Chondrocyte (in vitro differentiated cells): ENCODE results near the gene KLHL8. TPM values are rescaled to one million over a fixed set of nuclear protein-coding genes. Genes with fewer than 3 reads are reported as not detected.

Experiments
- DNase-seq: peaks from one replicate; pipeline ENCODE4 v3.0.0; 2021; ENCODE audit warnings: mixed read lengths, low spot score
- H3K27ac Mint-ChIP-seq: one replicate; pipeline ENCODE4 v1.8.0; 2021; ENCODE audit warnings: mild to moderate bottlenecking, moderate library complexity, mixed read lengths; ENCODE audit not compliant: unreplicated experiment
- H3K27me3 Mint-ChIP-seq: 2 replicates; pipeline ENCODE4 v1.8.0; 2021; ENCODE audit warnings: low read depth, mixed read lengths
- H3K36me3 Mint-ChIP-seq: 2 replicates; pipeline ENCODE4 v1.8.0; 2021; ENCODE audit warnings: low read depth, mixed read lengths
- H3K4me1 Mint-ChIP-seq: 2 replicates; pipeline ENCODE4 v1.8.0; 2021; ENCODE audit warnings: low read depth, mild to moderate bottlenecking, mixed read lengths
- H3K4me3 Mint-ChIP-seq: one replicate; pipeline ENCODE4 v1.8.0; 2021; ENCODE audit warnings: mild to moderate bottlenecking, moderate library complexity, mixed read lengths; ENCODE audit not compliant: unreplicated experiment
- H3K9me3 Mint-ChIP-seq: 2 replicates; pipeline ENCODE4 v1.8.0; 2021; ENCODE audit warnings: low read depth, mixed read lengths
- total RNA-seq: library from RNA; stranded (reverse); gene quantifications from 3 replicates; pipeline ENCODE4 v1.2.1, GENCODE V29; 2021
- TF ChIP-seq, protein P1 (sequence below): fragments of 200-600 bp; sonication (generic); IDR thresholded peaks from 2 replicates; pipeline ENCODE4 v1.5.0; 2021; ENCODE audit warnings: antibody characterized with exemption, mild to moderate bottlenecking, moderate library complexity

The KLHL8 gene
- total RNA-seq, 1 donor from 2014 or later: 9.1 TPM

DNA sequence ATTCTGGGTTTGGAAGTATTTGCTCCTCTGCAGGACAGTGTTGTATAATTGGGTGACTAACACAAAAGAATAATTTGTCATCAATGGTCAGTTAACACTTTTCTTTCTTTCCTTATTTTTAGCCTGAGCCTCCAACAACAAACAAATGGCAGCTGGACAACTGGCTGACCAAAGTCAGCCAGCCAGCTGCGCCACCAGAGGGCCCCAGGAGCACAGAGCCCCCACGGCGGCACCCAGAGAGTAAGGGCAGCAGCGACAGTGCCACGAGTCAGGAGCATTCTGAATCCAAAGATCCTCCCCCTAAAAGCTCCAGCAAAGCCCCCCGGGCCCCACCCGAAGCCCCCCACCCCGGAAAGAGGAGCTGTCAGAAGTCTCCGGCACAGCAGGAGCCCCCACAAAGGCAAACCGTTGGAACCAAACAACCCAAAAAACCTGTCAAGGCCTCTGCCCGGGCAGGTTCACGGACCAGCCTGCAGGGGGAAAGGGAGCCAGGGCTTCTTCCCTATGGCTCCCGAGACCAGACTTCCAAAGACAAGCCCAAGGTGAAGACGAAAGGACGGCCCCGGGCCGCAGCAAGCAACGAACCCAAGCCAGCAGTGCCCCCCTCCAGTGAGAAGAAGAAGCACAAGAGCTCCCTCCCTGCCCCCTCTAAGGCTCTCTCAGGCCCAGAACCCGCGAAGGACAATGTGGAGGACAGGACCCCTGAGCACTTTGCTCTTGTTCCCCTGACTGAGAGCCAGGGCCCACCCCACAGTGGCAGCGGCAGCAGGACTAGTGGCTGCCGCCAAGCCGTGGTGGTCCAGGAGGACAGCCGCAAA lies 106.0 kb downstream of the KLHL8 start:
- Mint-ChIP-seq H3K4me3 (no peak overlapping the region), H3K27ac (peak overlapping the region; percentile 49), H3K36me3 (peaks cover 4% of the 10 kb centered on the region), H3K4me1 (peaks cover 50% of the 10 kb centered on the region), H3K9me3 (no peaks in the 10 kb centered on the region), H3K27me3 (no peaks in the 10 kb centered on the region)
- DNase-seq: no peak
- TF ChIP-seq, protein P1, sequence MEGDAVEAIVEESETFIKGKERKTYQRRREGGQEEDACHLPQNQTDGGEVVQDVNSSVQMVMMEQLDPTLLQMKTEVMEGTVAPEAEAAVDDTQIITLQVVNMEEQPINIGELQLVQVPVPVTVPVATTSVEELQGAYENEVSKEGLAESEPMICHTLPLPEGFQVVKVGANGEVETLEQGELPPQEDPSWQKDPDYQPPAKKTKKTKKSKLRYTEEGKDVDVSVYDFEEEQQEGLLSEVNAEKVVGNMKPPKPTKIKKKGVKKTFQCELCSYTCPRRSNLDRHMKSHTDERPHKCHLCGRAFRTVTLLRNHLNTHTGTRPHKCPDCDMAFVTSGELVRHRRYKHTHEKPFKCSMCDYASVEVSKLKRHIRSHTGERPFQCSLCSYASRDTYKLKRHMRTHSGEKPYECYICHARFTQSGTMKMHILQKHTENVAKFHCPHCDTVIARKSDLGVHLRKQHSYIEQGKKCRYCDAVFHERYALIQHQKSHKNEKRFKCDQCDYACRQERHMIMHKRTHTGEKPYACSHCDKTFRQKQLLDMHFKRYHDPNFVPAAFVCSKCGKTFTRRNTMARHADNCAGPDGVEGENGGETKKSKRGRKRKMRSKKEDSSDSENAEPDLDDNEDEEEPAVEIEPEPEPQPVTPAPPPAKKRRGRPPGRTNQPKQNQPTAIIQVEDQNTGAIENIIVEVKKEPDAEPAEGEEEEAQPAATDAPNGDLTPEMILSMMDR: peak; percentile 14

DNA sequence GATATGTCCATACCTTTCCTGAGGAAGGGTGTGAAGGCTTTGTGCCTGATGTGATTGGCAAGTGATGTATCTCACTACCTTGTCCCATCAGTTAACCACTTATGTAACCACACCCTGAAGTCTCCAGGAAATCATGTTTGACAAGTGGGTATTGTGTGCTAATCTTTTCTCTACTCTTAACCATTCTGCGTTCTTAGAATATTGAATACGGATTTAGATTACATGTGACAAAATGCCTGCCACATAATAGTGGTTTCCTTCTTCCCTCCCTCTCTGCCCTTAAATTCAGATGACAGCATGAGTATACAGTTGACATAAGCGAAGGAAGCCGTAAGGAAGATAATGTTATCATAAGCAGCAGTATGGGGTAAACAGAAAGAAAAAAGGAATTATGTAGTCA lies 108.4 kb downstream of the KLHL8 start:
- TF ChIP-seq, protein P1: no peak
- H3K27ac Mint-ChIP-seq: no peak overlapping the region
- no peak for DNase-seq
- peaks cover 4% of the 10 kb centered on the region for H3K36me3 Mint-ChIP-seq
- H3K4me3 Mint-ChIP-seq: no peak overlapping the region
- peaks cover 51% of the 10 kb centered on the region for H3K4me1 Mint-ChIP-seq
- no peaks in the 10 kb centered on the region for H3K9me3 Mint-ChIP-seq
- H3K27me3 Mint-ChIP-seq: no peaks in the 10 kb centered on the region

Other genes starting within 250 kb of the KLHL8 start
- not detected in 3 replicates for gene HSD17B13, start 102.3 kb upstream of the KLHL8 start, total RNA-seq
- gene HSD17B11, start 170.6 kb upstream of the KLHL8 start, total RNA-seq: 10.3 to 12.9 TPM (median 11.3 TPM) in 3 replicates
- 20.4 to 27.7 TPM (median 20.5 TPM) in 3 replicates for gene NUDT9, start 202.0 kb upstream of the KLHL8 start, total RNA-seq